Neural progenitor cell (in vitro differentiated cells): ENCODE data around the gene SCGB2B2.

Source experiments
- CTCF ChIP-seq: fragments of 200-600 bp; sonication (generic); IDR thresholded peaks from 2 replicates; pipeline ENCODE4 v1.5.1; 2017; ENCODE audit warnings: antibody characterized with exemption, mild to moderate bottlenecking
- EZH2 ChIP-seq: fragments of 200-600 bp; sonication (generic); IDR thresholded peaks from 2 replicates; pipeline ENCODE4 v1.6.1; 2017; ENCODE audit warnings: antibody characterized with exemption, mild to moderate bottlenecking, moderate library complexity
- EZH2phosphoT487 ChIP-seq: fragments of 200-600 bp; sonication (generic); IDR thresholded peaks from 2 replicates; pipeline ENCODE4 v1.6.1; 2017; ENCODE audit warnings: antibody characterized with exemption

GRCh38 chr19:34645551-34645950 lies 31.4 kb downstream of the SCGB2B2 start:
- TF ChIP-seq CTCF (no peak), EZH2 (no peak), EZH2phosphoT487 (no peak)
